H1 (cell line): ENCODE data around the gene RAI14. TPM values are rescaled to one million over a fixed set of nuclear protein-coding genes. Genes with fewer than 3 reads are reported as not detected.

Experiments used
- CTCF ChIA-PET: fragments of 300-600 bp; sonication (Branson Sonifier 250); formaldehyde crosslinking; loops from one replicate; lab custom pipeline; 2021; ENCODE audit not compliant: partially characterized antibody; lab: Charles Lee
- POLR2A ChIA-PET: fragments of 300-600 bp; sonication (Branson Sonifier 250); formaldehyde crosslinking; loops from one replicate; lab custom pipeline; 2021; ENCODE audit warnings: inconsistent platforms; ENCODE audit not compliant: partially characterized antibody; lab: Charles Lee
- DNase-seq, 2 experiments: peaks; one replicate each; pipeline versions ENCODE4 v3.0.0 to v3.0.0-alpha.2; 2010 to 2022; ENCODE audit warnings: low spot score in 2 of 2, low read depth in 1 of 2, mixed read lengths in 1 of 2
- FAIRE-seq: peaks from 2 replicates; lab custom pipeline; 2011; peaks lifted over from hg19 to GRCh38; lab: Jason Lieb, UNC
- H2AFZ ChIP-seq: 2 replicates; pipeline ENCODE4 v1.8.1; 2012; ENCODE audit warnings: low read length, inconsistent platforms
- H2AK5ac ChIP-seq: 2 replicates; pipeline ENCODE4 v1.6.1; 2013; ENCODE audit warnings: low read depth, low read length
- H2BK120ac ChIP-seq: replicated peaks from 2 replicates; pipeline ENCODE3; 2013; ENCODE audit warnings: low read depth, low read length, inconsistent platforms
- H2BK12ac ChIP-seq: 2 replicates; pipeline ENCODE4 v1.6.1; 2013; ENCODE audit warnings: low read depth, low read length
- H2BK15ac ChIP-seq: 2 replicates; pipeline ENCODE4 v1.6.1; 2013; ENCODE audit warnings: low read length
- H2BK20ac ChIP-seq: 2 replicates; pipeline ENCODE4 v1.6.1; 2013; ENCODE audit warnings: low read length
- H2BK5ac ChIP-seq: 2 replicates; pipeline ENCODE4 v1.6.1; 2013; ENCODE audit warnings: low read depth, low read length
- H3K14ac ChIP-seq: 2 replicates; pipeline ENCODE4 v1.6.1; 2013; ENCODE audit warnings: inconsistent platforms; ENCODE audit not compliant: insufficient read length
- H3K18ac ChIP-seq: 2 replicates; pipeline ENCODE4 v1.6.1; 2013; ENCODE audit warnings: low read length; ENCODE audit errors: extremely low read depth
- H3K23ac ChIP-seq: 2 replicates; pipeline ENCODE4 v1.6.1; 2013; ENCODE audit warnings: inconsistent platforms; ENCODE audit not compliant: insufficient read length
- H3K23me2 ChIP-seq: 2 replicates; pipeline ENCODE4 v1.6.1; 2013; ENCODE audit warnings: low read depth, low read length
- H3K27ac ChIP-seq: 2 replicates; pipeline ENCODE4 v1.6.1; 2011; ENCODE audit warnings: low read depth, low read length, inconsistent platforms
- H3K27me3 ChIP-seq, 4 experiments: replicated peaks in 1 of 4; 1 replicate in 1 of 4; 2 replicates in 3 of 4; pipeline versions ENCODE4 v1.6.1 to v1.8.1; 2011 to 2013; ENCODE audit warnings: low read length in 3 of 4, mild to moderate bottlenecking in 3 of 4, inconsistent platforms in 2 of 4, mixed read lengths in 2 of 4, moderate library complexity in 1 of 4; ENCODE audit not compliant: control insufficient read depth in 3 of 4, insufficient read depth in 3 of 4; ENCODE audit errors: extremely low read depth in 1 of 4
- H3K36me3 ChIP-seq, 4 experiments: 2 replicates each; pipeline versions ENCODE4 v1.6.1 to v1.8.1; 2011 to 2013; ENCODE audit warnings: mild to moderate bottlenecking in 4 of 4, low read length in 3 of 4, moderate library complexity in 2 of 4, control low read depth in 1 of 4, inconsistent platforms in 1 of 4; ENCODE audit not compliant: insufficient read depth in 4 of 4, control insufficient read depth in 2 of 4
- H3K4ac ChIP-seq: replicated peaks from 2 replicates; pipeline ENCODE3; 2013; ENCODE audit warnings: low read length, low read depth, mixed read lengths, inconsistent platforms; ENCODE audit not compliant: insufficient read length
- H3K4me1 ChIP-seq, 4 experiments: replicated peaks in 1 of 4; 1 replicate in 1 of 4; 2 replicates in 3 of 4; pipeline versions ENCODE4 v1.6.1 to v1.8.1; 2011 to 2013; ENCODE audit warnings: low read length in 3 of 4, inconsistent platforms in 2 of 4, mixed read lengths in 1 of 4; ENCODE audit not compliant: insufficient read depth in 4 of 4, control insufficient read depth in 3 of 4
- H3K4me2 ChIP-seq, 2 experiments: 2 replicates each; pipeline versions ENCODE4 v1.6.1 to v1.8.1; 2011 to 2013; ENCODE audit warnings: low read depth in 2 of 2, low read length in 2 of 2, control low read depth in 1 of 2, inconsistent platforms in 1 of 2, mild to moderate bottlenecking in 1 of 2; ENCODE audit not compliant: insufficient read depth in 1 of 2
- H3K4me3 ChIP-seq, 4 experiments: fragments of 200-600, 300-600 bp in 1 of 4; sonication (generic), shearing (Covaris generic), sonication (Bioruptor Twin) in 1 of 4; 2 replicates each; pipeline versions ENCODE4 v1.5.1 to v1.8.1; 2011 to 2016; ENCODE audit warnings: low read length in 4 of 4, low read depth in 3 of 4, control low read depth in 2 of 4, inconsistent platforms in 2 of 4, mild to moderate bottlenecking in 2 of 4, mixed read lengths in 1 of 4, moderate library complexity in 1 of 4; ENCODE audit not compliant: insufficient read depth in 2 of 4; ENCODE audit errors: extremely low read depth in 1 of 4
- H3K56ac ChIP-seq: replicated peaks from 2 replicates; pipeline ENCODE3; 2013; ENCODE audit warnings: low read depth, mild to moderate bottlenecking, mixed read lengths, low read length, inconsistent platforms; ENCODE audit not compliant: insufficient read length
- H3K79me1 ChIP-seq: 2 replicates; pipeline ENCODE4 v1.6.1; 2013; ENCODE audit warnings: low read depth, low read length, control low read depth
- H3K79me2 ChIP-seq, 2 experiments: 2 replicates each; pipeline versions ENCODE4 v1.6.1 to v1.8.1; 2012 to 2013; ENCODE audit warnings: low read length in 2 of 2, mild to moderate bottlenecking in 2 of 2, inconsistent platforms in 1 of 2; ENCODE audit not compliant: insufficient read depth in 2 of 2, control insufficient read depth in 1 of 2
- H3K9ac ChIP-seq, 4 experiments: replicated peaks in 1 of 4; 1 replicate in 1 of 4; 2 replicates in 3 of 4; pipeline versions ENCODE4 v1.6.1 to v1.8.1; 2011 to 2013; ENCODE audit warnings: low read depth in 3 of 4, low read length in 3 of 4, control low read depth in 2 of 4, mild to moderate bottlenecking in 2 of 4, moderate library complexity in 2 of 4, inconsistent platforms in 1 of 4; ENCODE audit errors: extremely low read depth in 1 of 4
- H3K9me3 ChIP-seq, 2 experiments: 2 replicates each; pipeline versions ENCODE4 v1.6.1 to v1.8.1; 2012 to 2013; ENCODE audit warnings: mild to moderate bottlenecking in 2 of 2, moderate library complexity in 2 of 2, control low read depth in 1 of 2, inconsistent platforms in 1 of 2, low read depth in 1 of 2, low read length in 1 of 2, mixed read lengths in 1 of 2; ENCODE audit not compliant: insufficient read depth in 2 of 2
- H4K20me1 ChIP-seq, 2 experiments: replicated peaks in 1 of 2; 2 replicates each; pipeline versions ENCODE3 to v1.8.1; 2011 to 2013; ENCODE audit warnings: inconsistent platforms in 2 of 2, low read length in 2 of 2, mild to moderate bottlenecking in 1 of 2; ENCODE audit not compliant: insufficient read depth in 2 of 2, control insufficient read depth in 1 of 2
- H4K5ac ChIP-seq: 2 replicates; pipeline ENCODE4 v1.6.1; 2013; ENCODE audit warnings: low read length, low read depth, mixed read lengths, inconsistent platforms; ENCODE audit not compliant: insufficient read length
- H4K8ac ChIP-seq: 2 replicates; pipeline ENCODE4 v1.8.0; 2013; ENCODE audit warnings: mild to moderate bottlenecking, moderate library complexity, low read length, inconsistent platforms; ENCODE audit not compliant: insufficient read depth; ENCODE audit errors: extremely low read depth
- H4K91ac ChIP-seq: replicated peaks from 2 replicates; pipeline ENCODE3; 2013; ENCODE audit warnings: low read length, mixed read lengths, inconsistent platforms; ENCODE audit not compliant: insufficient read length
- CTBP2 ChIP-seq: IDR thresholded peaks from 2 replicates; pipeline ENCODE4 v1.7.0; 2011; ENCODE audit warnings: borderline replicate concordance, mild to moderate bottlenecking, moderate library complexity, mixed read lengths, low read length; ENCODE audit not compliant: insufficient read depth, insufficient read length
- RAD21 ChIP-seq, 2 experiments: IDR thresholded peaks in 1 of 2; conservative IDR thresholded peaks in 1 of 2; 2 replicates each; pipeline ENCODE4 v1.6.1; 2011; ENCODE audit warnings: low read depth in 2 of 2, low read length in 2 of 2, improper control_type of control experiment in 1 of 2, inconsistent platforms in 1 of 2, mild to moderate bottlenecking in 1 of 2, moderate library complexity in 1 of 2
- SP1 ChIP-seq: IDR thresholded peaks from 2 replicates; pipeline ENCODE4 v1.6.1; 2011; ENCODE audit warnings: low read depth, low read length
- TAF1 ChIP-seq: IDR thresholded peaks from 2 replicates; pipeline ENCODE4 v1.6.1; 2011; ENCODE audit warnings: mild to moderate bottlenecking, low read depth, low read length
- WGBS, 2 experiments: shearing (Covaris generic) in 1 of 2; methylation state at CpG; one replicate each; pipeline versions ENCODE4 v1.1.6 to v1.1.7; 2013 to 2015; ENCODE audit warnings: low lambda C conversion rate in 2 of 2, mixed read lengths in 2 of 2, inconsistent platforms in 1 of 2, low coverage in 1 of 2, missing lambda C conversion rate in 1 of 2; ENCODE audit not compliant: insufficient replicate concordance in 2 of 2, insufficient coverage in 1 of 2, insufficient read length in 1 of 2; ENCODE audit errors: extremely low coverage in 1 of 2, missing lambda C conversion rate in 1 of 2; 5-methylcytosine and 5-hydroxymethylcytosine counted together
- polyA plus RNA-seq, 7 experiments: library from polyadenylated mRNA; depleted of rRNA in 3 of 7; stranded (reverse) in 5 of 7; unstranded in 2 of 7; fragments of >200 nt in 5 of 7; fragments of 200-250 nt in 2 of 7; gene quantifications; 1 replicate in 5 of 7; 2 replicates in 1 of 7; 4 replicates in 1 of 7; pipeline versions ENCODE4 v1.2.1 to v1.2.3, GENCODE V29; 2011 to 2013; ENCODE audit warnings: missing spikeins in 2 of 7, mixed read lengths in 2 of 7
- total RNA-seq: library from RNA; stranded (reverse); fragmentation: NEBNext Ultra II Directional; extraction: Animal tissue kit (Norgen Biotek cat#: 25700); gene quantifications from 2 replicates; pipeline ENCODE4 v1.2.1, GENCODE V29; 2021

Gene RAI14
- total and polyA plus RNA-seq, 2 of the 8 experiments (the other 6 are each of a cell fraction or from before 2014, with no cell fraction given): 48.4 to 210 TPM

GRCh38 chr5:34718516-34718915, 62.4 kb downstream of the RAI14 start:
- H3K27ac ChIP-seq: no peak overlapping the region
- ChIA-PET POLR2A (interaction anchor here (0.7 to 2.8 kb wide), 5 partner anchors 14 to 52 kb away, joined by 3 to 13 read pairs (median 4); no protein-coding TSS in a partner anchor), CTCF (interaction anchor here (0.8 to 1.8 kb wide), 5 partner anchors 9 to 19 kb away, joined by 3 to 5 read pairs (median 3); no protein-coding TSS in a partner anchor)
- H3K4me2 ChIP-seq: peak overlapping the region; percentile 48 to 50
- peak overlapping the region in 1 of 4 experiments; percentile 15; a peak in 1 of 8 replicates for H3K4me3 ChIP-seq
- H3K9me3 ChIP-seq: no peaks in the 10 kb centered on the region
- no peak for TF ChIP-seq CTBP2
- no peak for TF ChIP-seq RAD21 (IDR thresholded peaks at IDR 0.05 in 1 of 2, conservative IDR thresholded peaks at IDR 0.05 in 1 of 2; ENCODE audit: low read depth in 2 of 2, low read length in 2 of 2)
- no peak for TF ChIP-seq SP1
- TF ChIP-seq TAF1: no peak
- no peak overlapping the region for H4K91ac ChIP-seq
- no peak overlapping the region for H2BK15ac ChIP-seq
- peaks cover 3 to 91% of the 10 kb centered on the region in 2 experiments for H3K79me2 ChIP-seq
- FAIRE-seq (no peak), DNase-seq (no peak)
- H2BK12ac ChIP-seq: no peak overlapping the region
- H2AFZ ChIP-seq: no peak overlapping the region
- H4K20me1 ChIP-seq: peaks cover 2 to 5% of the 10 kb centered on the region in 2 experiments
- no peaks in the 10 kb centered on the region for H3K23me2 ChIP-seq
- no peak overlapping the region for H2BK120ac ChIP-seq
- H3K79me1 ChIP-seq: peaks cover 3% of the 10 kb centered on the region; the same call in 1 of the 2 replicates
- no peaks in the 10 kb centered on the region for H3K27me3 ChIP-seq
- H3K9ac ChIP-seq: peak overlapping the region in 1 of 4 experiments; percentile 14; a peak in 1 of 7 replicates
- H3K4ac ChIP-seq: no peak overlapping the region
- peak overlapping the region; percentile 72; the same call in 1 of the 2 replicates for H2BK5ac ChIP-seq
- no peak overlapping the region for H3K14ac ChIP-seq
- WGBS, 2 experiments: 30% methylated on average over 4 of the region's 4 CpGs; no CpG with 5 or more reads in 1 of the 2 experiments
- no peak overlapping the region for H4K8ac ChIP-seq
- peaks cover 13 to 34% (median 22%) of the 10 kb centered on the region in 4 experiments; a peak in 6 of 7 replicates for H3K4me1 ChIP-seq
- H3K18ac ChIP-seq: peak overlapping the region; percentile 10; the same call in 1 of the 2 replicates
- H2AK5ac ChIP-seq: no peak overlapping the region
- H3K23ac ChIP-seq: no peak overlapping the region
- no peaks in the 10 kb centered on the region; a peak in 1 of 8 replicates for H3K36me3 ChIP-seq
- no peak overlapping the region for H4K5ac ChIP-seq
- H2BK20ac ChIP-seq: no peak overlapping the region
- no peak overlapping the region for H3K56ac ChIP-seq
